GM18858 (cell line): Measurements from ENCODE around the gene FGD2.
"Not testable (repeated sequence)": the region's sequence is repeated elsewhere in the genome, so short reads cannot be mapped to it uniquely, and the experiment has no call there.

Experiments
- ATAC-seq: cut with Tn5 transposase; IDR thresholded peaks from one replicate; pipeline ENCODE4 v1.9.1; 2021; ENCODE audit not compliant: unreplicated experiment

Gene FGD2

GRCh38 chr6:36989264-36989663, 16.2 kb upstream of the FGD2 start:
- ATAC-seq, result no peak

GRCh38 chr6:36990401-36990800, 15.1 kb upstream of the FGD2 start:
- ATAC-seq, result not testable (repeated sequence)

- ATAC-seq, result no peak
Measured at GRCh38 chr6:36997811-36998722, 7.4 kb upstream of the FGD2 start.

- no peak for ATAC-seq
Measured at GRCh38 chr6:36998723-36999038, 6.8 kb upstream of the FGD2 start.

GRCh38 chr6:36999061-36999750, 6.2 kb upstream of the FGD2 start:
- no peak for ATAC-seq

- ATAC-seq, result no peak
Measured at GRCh38 chr6:36999751-37000125, 5.7 kb upstream of the FGD2 start.

GRCh38 chr6:37004044-37004980, 1.1 kb upstream of the FGD2 start:
- ATAC-seq, result no peak

GRCh38 chr6:37005827-37006567, 542 bp downstream of the FGD2 start:
- ATAC-seq, result no peak

GRCh38 chr6:37006793-37007339, 1.4 kb downstream of the FGD2 start:
- ATAC-seq, result no peak

GRCh38 chr6:37007340-37008043, 2.0 kb downstream of the FGD2 start:
- ATAC-seq, result no peak

GRCh38 chr6:37008484-37009465, 3.3 kb downstream of the FGD2 start:
- no peak for ATAC-seq

GRCh38 chr6:37010402-37010892, 5.0 kb downstream of the FGD2 start:
- no peak for ATAC-seq

GRCh38 chr6:37011656-37012378, 6.4 kb downstream of the FGD2 start:
- ATAC-seq, result no peak

- no peak for ATAC-seq
Measured at GRCh38 chr6:37013516-37014491, 8.3 kb downstream of the FGD2 start.

- ATAC-seq, result no peak
Measured at GRCh38 chr6:37014667-37015066, 9.2 kb downstream of the FGD2 start.

GRCh38 chr6:37015532-37015931, 10.1 kb downstream of the FGD2 start:
- ATAC-seq, result no peak

- no peak for ATAC-seq
Measured at GRCh38 chr6:37016995-37017394, 11.5 kb downstream of the FGD2 start.
